HCT116 (cell line): Measurements from ENCODE around the gene STK16. TPM values are rescaled to one million over a fixed set of nuclear protein-coding genes. Genes with fewer than 3 reads are reported as not detected.

ENCODE experiments used
- ATAC-seq: fragments of 200-7000 bp; cut with Tn5 transposase; 2 replicates; pipeline ENCODE4 v1.9.1; 2020; ENCODE audit warnings: mild to moderate bottlenecking, moderate library complexity
- BruUV-seq: library from RNA; stranded (reverse); fragments of 400-500 nt; replicated peaks from 2 replicates; lab custom pipeline; 2021; lab: Mats Ljungman, UMichigan
- CTCF ChIA-PET: fragments of 300-600 bp; sonication (Branson Sonifier 250); formaldehyde crosslinking; loops from one replicate; lab custom pipeline; 2021; ENCODE audit warnings: antibody characterized with exemption; lab: Charles Lee
- POLR2A ChIA-PET: fragments of 300-600, 350-600 bp; sonication (Branson Sonifier 250); formaldehyde crosslinking; loops from one replicate; lab custom pipeline; 2021; ENCODE audit warnings: antibody characterized with exemption; lab: Charles Lee
- RAD21 ChIA-PET, 2 experiments: fragments of 300-600 bp; sonication (Branson Sonifier 250); formaldehyde crosslinking; loops; one replicate each; lab custom pipeline; 2023; ENCODE audit warnings: low total read pairs in 2 of 2; ENCODE audit not compliant: uncharacterized antibody in 2 of 2, unreplicated experiment in 2 of 2, low non-redundant PET in 1 of 2; lab: Charles Lee
- DNase-seq: peaks from one replicate; pipeline ENCODE4 v3.0.0-alpha.2; 2010; ENCODE audit warnings: low read depth, low spot score
- H2AFZ ChIP-seq: fragments of 200-600 bp; shearing (Covaris generic), sonication (generic); 2 replicates; pipeline ENCODE4 v1.6.1; 2017; ENCODE audit warnings: low read depth, mixed run types, mixed read lengths, antibody characterized with exemption, low read length; ENCODE audit not compliant: poor library complexity, severe bottlenecking
- H3K27ac ChIP-seq: 2 replicates; pipeline ENCODE4 v1.5.1; 2012; ENCODE audit warnings: low read depth, low read length
- H3K27me3 ChIP-seq: fragments of 200-600 bp; sonication (generic); 2 replicates; pipeline ENCODE4 v1.6.1; 2016; ENCODE audit warnings: mixed run types, low read length, mixed read lengths; ENCODE audit not compliant: insufficient read depth
- H3K36me3 ChIP-seq, 2 experiments: fragments of 200-500 bp in 1 of 2; fragments of 200-600 bp in 1 of 2; sonication (Bioruptor generic) in 1 of 2; sonication (generic) in 1 of 2; 2 replicates each; pipeline versions ENCODE4 v1.5.1 to v1.6.1; 2014 to 2016; ENCODE audit warnings: low read length in 2 of 2, inconsistent platforms in 1 of 2, mixed read lengths in 1 of 2, mixed run types in 1 of 2; ENCODE audit not compliant: insufficient read depth in 2 of 2, control insufficient read depth in 1 of 2
- H3K4me1 ChIP-seq, 2 experiments: fragments of 200-600 bp in 1 of 2; sonication (generic) in 1 of 2; 2 replicates each; pipeline versions ENCODE4 v1.5.1 to v1.6.1; 2012 to 2017; ENCODE audit warnings: low read length in 2 of 2, inconsistent platforms in 1 of 2, mild to moderate bottlenecking in 1 of 2, mixed read lengths in 1 of 2, mixed run types in 1 of 2, moderate library complexity in 1 of 2; ENCODE audit not compliant: insufficient read depth in 2 of 2, control insufficient read depth in 1 of 2
- H3K4me2 ChIP-seq: fragments of 200-600 bp; sonication (generic); 2 replicates; pipeline ENCODE4 v1.6.1; 2017; ENCODE audit warnings: mixed run types, low read length, mixed read lengths
- H3K4me3 ChIP-seq, 2 experiments: fragments of 200-600 bp in 1 of 2; sonication (generic) in 1 of 2; replicated peaks in 1 of 2; 2 replicates each; pipeline ENCODE4 v1.5.1; 2011 to 2016; ENCODE audit warnings: low read length in 2 of 2, control low read depth in 1 of 2, low read depth in 1 of 2, mild to moderate bottlenecking in 1 of 2, mixed read lengths in 1 of 2, mixed run types in 1 of 2
- H3K79me2 ChIP-seq: fragments of 200-600 bp; sonication (generic); 2 replicates; pipeline ENCODE4 v1.6.1; 2017; ENCODE audit warnings: mild to moderate bottlenecking, mixed run types, low read length, moderate library complexity, mixed read lengths; ENCODE audit not compliant: insufficient read depth
- H3K9ac ChIP-seq: fragments of 200-600 bp; sonication (generic); 2 replicates; pipeline ENCODE4 v1.6.1; 2016; ENCODE audit warnings: low read length, mixed read lengths
- H3K9me2 ChIP-seq: fragments of 200-600 bp; sonication (generic), shearing (Covaris generic); 2 replicates; pipeline ENCODE4 v1.6.1; 2017; ENCODE audit warnings: mixed run types, mild to moderate bottlenecking, moderate library complexity; ENCODE audit not compliant: insufficient read depth
- H3K9me3 ChIP-seq, 2 experiments: fragments of 200-500 bp in 1 of 2; fragments of 200-600 bp in 1 of 2; sonication (Bioruptor generic) in 1 of 2; sonication (generic) in 1 of 2; 2 replicates each; pipeline ENCODE4 v1.6.1; 2014 to 2017; ENCODE audit warnings: low read length in 2 of 2, mixed read lengths in 2 of 2, inconsistent platforms in 1 of 2, low read depth in 1 of 2, mild to moderate bottlenecking in 1 of 2, mixed run types in 1 of 2, moderate library complexity in 1 of 2; ENCODE audit not compliant: control insufficient read depth in 1 of 2, insufficient read depth in 1 of 2
- H4K20me1 ChIP-seq: fragments of 200-600 bp; sonication (generic), shearing (Covaris generic); 2 replicates; pipeline ENCODE4 v1.6.1; 2017; ENCODE audit warnings: mixed run types, mild to moderate bottlenecking, moderate library complexity; ENCODE audit not compliant: insufficient read depth
- ATF3 ChIP-seq: IDR thresholded peaks from 2 replicates; pipeline ENCODE4 v1.6.1; 2012
- CEBPB ChIP-seq: IDR thresholded peaks from 2 replicates; pipeline ENCODE4 v1.6.1; 2012; ENCODE audit warnings: low read depth
- EGR1 ChIP-seq: IDR thresholded peaks from 2 replicates; pipeline ENCODE4 v1.6.1; 2012; ENCODE audit warnings: low read depth
- ELF1 ChIP-seq: IDR thresholded peaks from 2 replicates; pipeline ENCODE4 v1.6.1; 2012; ENCODE audit warnings: low read depth, borderline replicate concordance
- EZH2phosphoT487 ChIP-seq: fragments of 200-600 bp; IDR thresholded peaks from 2 replicates; pipeline ENCODE4 v1.6.1; 2018; ENCODE audit warnings: antibody characterized with exemption, borderline replicate concordance
- FOSL1 ChIP-seq: IDR thresholded peaks from 2 replicates; pipeline ENCODE4 v1.6.1; 2012; ENCODE audit warnings: low read depth
- JUND ChIP-seq: IDR thresholded peaks from 2 replicates; pipeline ENCODE4 v1.6.1; 2012
- MAX ChIP-seq: IDR thresholded peaks from 2 replicates; pipeline ENCODE4 v1.6.1; 2012
- POLR2A ChIP-seq: IDR thresholded peaks from 2 replicates; pipeline ENCODE4 v1.7.0; 2011; ENCODE audit warnings: borderline replicate concordance; ENCODE audit not compliant: insufficient read depth, insufficient read length; ENCODE audit errors: extremely low read depth
- POLR2AphosphoS5 ChIP-seq: IDR thresholded peaks from 2 replicates; pipeline ENCODE4 v1.6.1; 2011; ENCODE audit warnings: mild to moderate bottlenecking, low read depth, low read length, moderate library complexity
- RAD21 ChIP-seq: IDR thresholded peaks from 2 replicates; pipeline ENCODE4 v1.6.1; 2012; ENCODE audit warnings: low read depth, mild to moderate bottlenecking
- REST ChIP-seq: IDR thresholded peaks from 2 replicates; pipeline ENCODE4 v1.6.1; 2012; ENCODE audit warnings: low read depth
- SIN3A ChIP-seq: IDR thresholded peaks from 2 replicates; pipeline ENCODE4 v1.6.1; 2012; ENCODE audit warnings: low read depth
- TCF7L2 ChIP-seq: IDR thresholded peaks from 2 replicates; pipeline ENCODE4 v1.7.0; 2011; ENCODE audit warnings: borderline replicate concordance, inconsistent platforms; ENCODE audit not compliant: insufficient read depth, insufficient read length; ENCODE audit errors: extremely low read depth
- ZNF274 ChIP-seq: fragments of 200-500 bp; sonication (Bioruptor generic); IDR thresholded peaks from 2 replicates; pipeline ENCODE4 v1.6.1; 2014; ENCODE audit warnings: mild to moderate bottlenecking, low read depth, low read length, inconsistent platforms
- intact Hi-C: fragments of 100-400 bp; cut with micrococcal nuclease; formaldehyde crosslinking; loops from 2 replicates; pipeline ENCODE4 v1.10.0; 2022
- total RNA-seq: library from RNA; stranded (reverse); gene quantifications from one replicate; pipeline ENCODE4 v1.2.1, GENCODE V29; 2021; ENCODE audit not compliant: unreplicated experiment

STK16 gene
- total RNA-seq, 1 experiment from 2014 or later: 31.4 TPM

GRCh38 chr2:219225350-219225749 lies 19.9 kb upstream of the STK16 start:
- Histone ChIP-seq H4K20me1 (no peaks in the 10 kb centered on the region), H3K9ac (no peak overlapping the region), H3K9me3 (no peaks in the 10 kb centered on the region), H2AFZ (no peak overlapping the region), H3K4me2 (no peak overlapping the region), H3K4me3 (no peak overlapping the region), H3K79me2 (peaks cover 20% of the 10 kb centered on the region), H3K27ac (no peak overlapping the region), H3K9me2 (no peaks in the 10 kb centered on the region), H3K36me3 (peaks cover 22 to 25% of the 10 kb centered on the region in 2 experiments; a peak in 3 of 4 replicates), H3K27me3 (no peaks in the 10 kb centered on the region), H3K4me1 (peaks cover 6 to 12% of the 10 kb centered on the region in 2 experiments; a peak in 3 of 4 replicates)
- DNase-seq (no peak), ATAC-seq (no peak)
- RAD21 ChIA-PET: no interaction called here
- no TSS peak for BruUV-seq
- TF ChIP-seq RAD21 (no peak), ZNF274 (no peak), EZH2phosphoT487 (no peak), TCF7L2 (no peak), FOSL1 (no peak), ATF3 (no peak), POLR2AphosphoS5 (no peak), MAX (no peak), EGR1 (no peak), ELF1 (no peak), JUND (no peak), SIN3A (no peak), REST (no peak), CEBPB (no peak), POLR2A (no peak)
- POLR2A ChIA-PET: no interaction called here
- CTCF ChIA-PET: no interaction called here
- intact Hi-C loops: loop anchor here (5.0 kb wide), 1 partner anchor 72 kb away; no protein-coding TSS in a partner anchor
